ENCODE data around the gene CEP63. TPM values are rescaled to one million over a fixed set of nuclear protein-coding genes. Genes with fewer than 3 reads are reported as not detected.

CEP63 gene
- polyA plus RNA-seq, 3 donors, result 11.1 to 18.8 (median 17.2) TPM

DNA sequence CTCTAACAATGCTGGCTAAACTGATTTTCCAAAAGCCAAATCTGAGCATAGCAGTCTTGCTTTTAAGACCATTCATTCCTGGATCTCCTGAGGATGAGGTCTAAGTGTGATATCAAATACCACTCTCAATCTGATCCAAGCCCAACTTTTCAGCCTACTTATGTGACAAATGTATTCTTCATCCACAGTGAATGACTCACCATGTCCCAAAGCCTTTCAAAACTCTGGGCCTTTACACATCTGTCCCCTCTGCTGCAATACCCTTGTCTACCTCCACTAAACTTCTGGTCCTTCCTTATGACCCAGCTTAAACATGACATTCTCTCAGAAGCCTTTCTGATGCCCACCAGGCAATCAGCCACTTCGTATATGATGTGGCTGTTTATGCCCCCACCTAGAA, 4.7 kb upstream of the CEP63 start:
- H3K4me2 ChIP-seq (replicated peaks; ENCODE audit: extremely low read depth, low read length, poor library complexity, severe bottlenecking), result no peak overlapping the region
- H3K9me3 ChIP-seq (replicated peaks in 1 of 2; ENCODE audit: control insufficient read depth in 1 of 2, insufficient read depth in 1 of 2, low read length in 2 of 2), result no peaks in the 10 kb centered on the region
- H3K4me3 Mint-ChIP-seq, result no peak overlapping the region
- H3K79me2 ChIP-seq (ENCODE audit: insufficient read depth, low read length), result peaks cover 26% of the 10 kb centered on the region
- peaks cover 25% of the 10 kb centered on the region for H3K4me1 Mint-ChIP-seq
- H3K27me3 Mint-ChIP-seq (ENCODE audit: low read depth in 3 of 3), result peaks cover 0 to 2% (median 0%) of the 10 kb centered on the region in 3 donors
- H3K36me3 ChIP-seq (replicated peaks in 1 of 2; ENCODE audit: control insufficient read depth in 1 of 2, insufficient read depth in 2 of 2, low read length in 2 of 2), result peaks cover 53 to 61% of the 10 kb centered on the region in 2 donors
- H3K36me3 Mint-ChIP-seq, result peaks cover 58 to 61% of the 10 kb centered on the region in 2 donors
- no peak overlapping the region for H2AFZ ChIP-seq (ENCODE audit: insufficient read depth, low read depth, low read length, poor library complexity, severe bottlenecking)
- H3K9ac ChIP-seq (ENCODE audit: insufficient read depth, low read length, poor library complexity, severe bottlenecking), result no peak overlapping the region
- H3K4me1 ChIP-seq (ENCODE audit: control insufficient read depth in 1 of 2, insufficient read depth in 2 of 2, low read length in 2 of 2), result peaks cover 27 to 29% of the 10 kb centered on the region in 2 donors
- no peak overlapping the region for H3K4me3 ChIP-seq (replicated peaks in 1 of 3; ENCODE audit: low read depth in 2 of 3, low read length in 3 of 3)
- DNase-seq, result no peak
- H4K20me1 ChIP-seq (ENCODE audit: insufficient read depth, low read length), result no peaks in the 10 kb centered on the region
- no peaks in the 10 kb centered on the region for H3K9me3 Mint-ChIP-seq
- peak overlapping the region in 3 of 7 donors; percentile 11 to 55 (median 54) for H3K27ac Mint-ChIP-seq
- TF ChIP-seq, protein P1, sequence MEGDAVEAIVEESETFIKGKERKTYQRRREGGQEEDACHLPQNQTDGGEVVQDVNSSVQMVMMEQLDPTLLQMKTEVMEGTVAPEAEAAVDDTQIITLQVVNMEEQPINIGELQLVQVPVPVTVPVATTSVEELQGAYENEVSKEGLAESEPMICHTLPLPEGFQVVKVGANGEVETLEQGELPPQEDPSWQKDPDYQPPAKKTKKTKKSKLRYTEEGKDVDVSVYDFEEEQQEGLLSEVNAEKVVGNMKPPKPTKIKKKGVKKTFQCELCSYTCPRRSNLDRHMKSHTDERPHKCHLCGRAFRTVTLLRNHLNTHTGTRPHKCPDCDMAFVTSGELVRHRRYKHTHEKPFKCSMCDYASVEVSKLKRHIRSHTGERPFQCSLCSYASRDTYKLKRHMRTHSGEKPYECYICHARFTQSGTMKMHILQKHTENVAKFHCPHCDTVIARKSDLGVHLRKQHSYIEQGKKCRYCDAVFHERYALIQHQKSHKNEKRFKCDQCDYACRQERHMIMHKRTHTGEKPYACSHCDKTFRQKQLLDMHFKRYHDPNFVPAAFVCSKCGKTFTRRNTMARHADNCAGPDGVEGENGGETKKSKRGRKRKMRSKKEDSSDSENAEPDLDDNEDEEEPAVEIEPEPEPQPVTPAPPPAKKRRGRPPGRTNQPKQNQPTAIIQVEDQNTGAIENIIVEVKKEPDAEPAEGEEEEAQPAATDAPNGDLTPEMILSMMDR (IDR thresholded peaks at IDR 0.05), result no peak
- WGBS (ENCODE audit: insufficient coverage), result no CpG with 5 or more reads among the region's 1 CpG
- H3K27ac ChIP-seq (ENCODE audit: low read depth in 1 of 2, low read length in 2 of 2), result no peak overlapping the region
- intact Hi-C loops (cut with micrococcal nuclease), result loop anchor here (10.0 kb wide), 2 partner anchors 64 to 676 kb away; partner anchors contain the start of gene SRPRB (in 1 of the 2)
- H3K27me3 ChIP-seq (ENCODE audit: control insufficient read depth in 2 of 2, insufficient read depth in 2 of 2, low read length in 2 of 2), result no peaks in the 10 kb centered on the region

DNA sequence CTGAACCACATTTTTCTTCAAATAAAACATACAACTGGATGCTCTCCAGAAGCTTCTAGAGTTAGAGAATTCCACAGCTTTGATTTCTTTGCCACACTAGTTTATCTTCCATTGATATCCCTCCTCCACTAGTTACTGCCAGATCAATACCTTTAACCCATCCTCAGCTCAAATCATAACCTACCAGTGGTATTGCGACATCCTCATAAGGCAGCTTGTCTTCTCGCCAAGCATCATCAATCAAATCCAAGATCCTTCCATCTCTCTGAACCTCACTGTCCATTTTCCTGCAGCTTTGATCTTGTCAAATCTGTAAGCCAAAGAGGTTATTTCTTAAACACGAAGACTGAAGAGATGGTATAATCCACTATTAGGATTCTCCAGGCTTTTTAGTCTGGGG, 3.2 kb upstream of the CEP63 start:
- intact Hi-C loops (cut with micrococcal nuclease), result loop anchor here (10.0 kb wide), 2 partner anchors 62 to 678 kb away; partner anchors contain the start of gene SRPRB (in 1 of the 2)
- Histone ChIP-seq H3K27me3 (ENCODE audit: control insufficient read depth in 2 of 2, insufficient read depth in 2 of 2, low read length in 2 of 2) (no peaks in the 10 kb centered on the region), H4K20me1 (ENCODE audit: insufficient read depth, low read length) (no peaks in the 10 kb centered on the region), H3K27ac (ENCODE audit: low read depth in 1 of 2, low read length in 2 of 2) (peak overlapping the region in 1 of 2 donors; percentile 77), H2AFZ (ENCODE audit: insufficient read depth, low read depth, low read length, poor library complexity, severe bottlenecking) (no peak overlapping the region), H3K4me3 (replicated peaks in 1 of 3; ENCODE audit: low read depth in 2 of 3, low read length in 3 of 3) (peak overlapping the region in 1 of 3 experiments; percentile 85), H3K4me2 (replicated peaks; ENCODE audit: extremely low read depth, low read length, poor library complexity, severe bottlenecking) (peak overlapping the region; percentile 39), H3K4me1 (ENCODE audit: control insufficient read depth in 1 of 2, insufficient read depth in 2 of 2, low read length in 2 of 2) (peaks cover 36 to 38% of the 10 kb centered on the region in 2 donors), H3K9me3 (replicated peaks in 1 of 2; ENCODE audit: control insufficient read depth in 1 of 2, insufficient read depth in 1 of 2, low read length in 2 of 2) (no peaks in the 10 kb centered on the region), H3K36me3 (replicated peaks in 1 of 2; ENCODE audit: control insufficient read depth in 1 of 2, insufficient read depth in 2 of 2, low read length in 2 of 2) (peaks cover 40 to 47% of the 10 kb centered on the region in 2 donors), H3K9ac (ENCODE audit: insufficient read depth, low read length, poor library complexity, severe bottlenecking) (no peak overlapping the region), H3K79me2 (ENCODE audit: insufficient read depth, low read length) (peaks cover 38% of the 10 kb centered on the region)
- Mint-ChIP-seq H3K27ac (peak overlapping the region in 6 of 7 donors; percentile 54 to 87 (median 69)), H3K9me3 (no peaks in the 10 kb centered on the region), H3K4me1 (peaks cover 34% of the 10 kb centered on the region), H3K4me3 (no peak overlapping the region), H3K27me3 (ENCODE audit: low read depth in 3 of 3) (peaks cover 0 to 2% (median 0%) of the 10 kb centered on the region in 3 donors), H3K36me3 (peaks cover 43 to 47% of the 10 kb centered on the region in 2 donors)
- TF ChIP-seq, protein P1 (IDR thresholded peaks at IDR 0.05), result no peak
- WGBS (ENCODE audit: insufficient coverage), result 83% methylated on average over 2 of the region's 3 CpGs
- DNase-seq, result no peak
